Lung (tissue), 12 donors: ENCODE measurements around the gene LRRC27. TPM values are rescaled to one million over a fixed set of nuclear protein-coding genes. Genes with fewer than 3 reads are reported as not detected.

Source experiments
- ATAC-seq: fragments of 200-7000 bp; cut with Tn5 transposase; one replicate; pipeline ENCODE4 v1.9.1; 2020; ENCODE audit warnings: moderate number of reproducible peaks; ENCODE audit not compliant: insufficient read depth, low FRiP score
- DNase-seq, 3 donors: peaks; one replicate each; pipeline ENCODE4 v3.0.0-alpha.2; 2013 to 2017
- H3K27ac ChIP-seq, 2 donors: one replicate each; pipeline ENCODE4 v1.5.1; 2013; ENCODE audit warnings: mild to moderate bottlenecking in 2 of 2, moderate library complexity in 2 of 2, control low read depth in 1 of 2, inconsistent platforms in 1 of 2, low read depth in 1 of 2, low read length in 1 of 2
- H3K27me3 ChIP-seq, 3 donors: one replicate each; pipeline ENCODE4 v1.5.1; 2013; ENCODE audit warnings: low read length in 2 of 3; ENCODE audit not compliant: control insufficient read depth in 3 of 3, insufficient read depth in 3 of 3
- H3K36me3 ChIP-seq, 4 donors: one replicate each; pipeline ENCODE4 v1.5.1; 2013; ENCODE audit warnings: low read length in 4 of 4, mild to moderate bottlenecking in 1 of 4, moderate library complexity in 1 of 4; ENCODE audit not compliant: control insufficient read depth in 4 of 4, insufficient read depth in 4 of 4
- H3K4me1 ChIP-seq, 5 donors: one replicate each; pipeline ENCODE4 v1.5.1; 2013; ENCODE audit warnings: low read length in 5 of 5, mild to moderate bottlenecking in 2 of 5, moderate library complexity in 1 of 5; ENCODE audit not compliant: control insufficient read depth in 5 of 5, insufficient read depth in 5 of 5
- H3K4me3 ChIP-seq: one replicate; pipeline ENCODE4 v1.5.1; 2013; ENCODE audit warnings: mild to moderate bottlenecking, control low read depth, moderate library complexity
- H3K9ac ChIP-seq, 2 donors: one replicate each; pipeline ENCODE4 v1.5.1; 2013; ENCODE audit warnings: low read length in 2 of 2, control low read depth in 1 of 2; ENCODE audit not compliant: insufficient read depth in 1 of 2
- H3K9me3 ChIP-seq, 4 donors: one replicate each; pipeline ENCODE4 v1.5.1; 2013; ENCODE audit warnings: low read length in 3 of 4, mild to moderate bottlenecking in 1 of 4, moderate library complexity in 1 of 4; ENCODE audit not compliant: control insufficient read depth in 4 of 4, insufficient read depth in 3 of 4
- CTCF ChIP-seq: IDR thresholded peaks from 2 replicates; pipeline ENCODE4 v1.5.1; 2012; ENCODE audit warnings: mild to moderate bottlenecking; ENCODE audit errors: control extremely low read depth, extremely low read depth
- WGBS, 2 donors: extraction: QIAGEN DNeasy Blood & Tissue Kit; methylation state at CpG; one replicate each; pipeline ENCODE4 v1.1.7; 2013; 5-methylcytosine and 5-hydroxymethylcytosine counted together
- polyA plus RNA-seq, 2 donors: library from polyadenylated mRNA; stranded (reverse); fragments of 200-250 nt; gene quantifications; one replicate each; pipeline ENCODE4 v1.2.1, GENCODE V29; 2013
- total RNA-seq, 2 donors: library from RNA; depleted of rRNA in 1 of 2; stranded (reverse); fragments of >200 nt in 1 of 2; gene quantifications; one replicate each; pipeline ENCODE4 v1.2.1, GENCODE V29; 2014 to 2021
- donor health status: control.
- donor health status: control.
- donor health status: Bipolar disorder and iron deficiency.
- donor health status: healthy.
- donor health status: DM: yes; HTN: yes; CAD: no.

Gene LRRC27
- total and polyA plus RNA-seq, 4 donors, result 5.8 to 25.5 (median 17.2) TPM

DNA sequence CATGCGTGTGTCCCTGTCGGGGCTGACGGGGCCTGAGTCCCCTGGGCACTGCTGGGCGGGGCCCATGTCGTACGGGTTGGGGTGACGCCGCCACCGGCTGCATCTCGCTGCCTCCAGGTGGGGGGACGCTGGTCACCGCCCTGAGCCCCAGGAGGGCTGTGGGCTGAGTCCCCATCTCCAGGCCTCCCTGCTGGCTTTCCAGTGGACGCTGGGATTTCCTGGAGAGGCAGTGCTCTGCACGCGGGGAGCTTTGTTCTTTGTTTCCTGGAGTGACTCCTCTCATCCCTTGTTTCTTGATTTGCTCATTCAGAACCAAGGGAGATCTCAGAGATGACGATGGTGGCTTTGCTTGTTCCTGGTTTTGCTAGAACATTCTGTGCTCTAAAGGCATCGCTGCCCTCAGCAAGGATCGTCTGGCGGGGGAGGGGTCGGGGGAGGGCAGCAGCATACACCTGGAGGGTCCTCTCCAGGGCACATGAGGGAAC is 86.0 kb downstream of the LRRC27 start:
- peaks cover 1 to 61% (median 39%) of the 10 kb centered on the region in 5 donors for H3K4me1 ChIP-seq
- no peak overlapping the region for H3K4me3 ChIP-seq
- no peak for TF ChIP-seq CTCF
- peak; percentile 11 for ATAC-seq
- peaks cover 0 to 7% (median 3%) of the 10 kb centered on the region in 4 donors for H3K36me3 ChIP-seq
- H3K9me3 ChIP-seq, result no peaks in the 10 kb centered on the region
- DNase-seq, result no peak
- H3K27me3 ChIP-seq, result no peaks in the 10 kb centered on the region
- 40 to 52% methylated on average over 20 of the region's 20 CpGs for WGBS, 2 donors
- peak overlapping the region in 1 of 2 donors; percentile 93 for H3K27ac ChIP-seq
- H3K9ac ChIP-seq, result no peak overlapping the region

DNA sequence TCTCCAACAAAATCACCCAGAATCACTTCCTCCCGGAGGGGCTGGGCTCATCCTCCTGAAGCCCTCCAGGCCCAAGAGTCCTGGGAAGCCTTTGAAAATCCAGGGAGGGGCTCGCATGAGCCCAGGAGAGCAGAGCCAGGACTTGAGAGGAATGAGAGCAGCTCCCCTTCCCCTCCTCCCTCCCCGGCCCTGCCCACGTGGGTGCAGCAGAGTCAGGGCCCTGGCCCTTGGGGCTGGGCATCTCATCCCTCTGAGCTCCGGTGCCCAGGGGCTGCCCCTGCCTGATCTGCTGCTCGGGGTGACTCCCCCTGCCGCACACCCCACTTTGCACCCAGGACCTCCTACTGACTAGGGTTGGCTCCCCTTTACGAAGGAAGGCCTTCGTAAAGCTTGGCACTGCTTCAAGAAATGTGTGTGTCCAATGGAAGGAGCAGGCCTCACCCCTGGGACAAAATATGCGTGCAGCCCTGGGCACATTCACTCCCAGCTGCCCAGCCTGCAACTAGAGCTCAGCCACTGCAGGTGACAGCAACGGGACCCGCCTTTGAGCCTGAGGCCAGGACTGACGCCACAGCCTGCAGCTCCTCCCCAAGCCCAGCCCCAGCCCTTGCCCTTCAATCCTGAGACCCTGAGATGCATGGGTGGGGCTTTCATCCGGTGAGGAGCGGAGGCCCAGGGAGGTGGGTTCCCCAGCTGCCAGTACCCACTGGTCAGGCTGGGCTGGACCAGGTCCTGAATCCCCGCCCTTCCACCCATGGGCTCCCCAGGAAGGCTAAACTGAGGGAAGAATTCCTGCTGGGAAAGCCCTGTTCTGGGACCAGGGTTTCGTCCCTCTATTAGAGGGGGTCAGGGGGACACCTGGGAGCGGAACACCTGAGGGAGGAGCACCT is 86.8 kb downstream of the LRRC27 start:
- WGBS, 2 donors, result 43 to 46% methylated on average over 16 to 18 of the region's 18 CpGs
- no peak for TF ChIP-seq CTCF
- no peaks in the 10 kb centered on the region for H3K9me3 ChIP-seq
- peak overlapping the region in 1 of 2 donors; percentile 93 for H3K27ac ChIP-seq
- H3K4me3 ChIP-seq, result no peak overlapping the region
- no peaks in the 10 kb centered on the region for H3K27me3 ChIP-seq
- H3K4me1 ChIP-seq, result peaks cover 4 to 59% (median 36%) of the 10 kb centered on the region in 5 donors
- H3K9ac ChIP-seq, result no peak overlapping the region
- ATAC-seq (peak; percentile 37), DNase-seq (peak; percentile 72 to 86 (median 84))
- peaks cover 0 to 7% (median 3%) of the 10 kb centered on the region in 4 donors for H3K36me3 ChIP-seq

GRCh38 chr10:132419538-132420468 is 87.8 kb downstream of the LRRC27 start:
- 57 to 65% methylated on average over 21 to 25 of the region's 25 CpGs for whole genome bisulfite sequencing, 2 donors
- Histone ChIP-seq H3K4me3 (no peak overlapping the region), H3K27ac (peak overlapping the region in 1 of 2 donors; percentile 97), H3K27me3 (no peaks in the 10 kb centered on the region), H3K4me1 (peaks cover 4 to 59% (median 34%) of the 10 kb centered on the region in 5 donors), H3K9me3 (no peaks in the 10 kb centered on the region), H3K9ac (no peak overlapping the region), H3K36me3 (peaks cover 0 to 7% (median 3%) of the 10 kb centered on the region in 4 donors)
- no peak for TF ChIP-seq CTCF
- no peak for ATAC-seq
- DNase-seq, result no peak
